ENCODE results near the gene ALPK3.
"Not testable (repeated sequence)": the region's sequence is repeated elsewhere in the genome, so short reads cannot be mapped to it uniquely, and the experiment has no call there.

GRCh38 chr15:84877701-84878100, 60.5 kb downstream of the ALPK3 start:
- not testable (repeated sequence) for TF ChIP-seq SOX15 (CRISPR knock-in tag; IDR thresholded peaks at IDR 0.05); NFYB (CRISPR knock-in tag; conservative IDR thresholded peaks at IDR 0.05; ENCODE audit: low read depth)
